ENCODE measurements around the gene STEAP3. TPM values are rescaled to one million over a fixed set of nuclear protein-coding genes. Genes with fewer than 3 reads are reported as not detected.
"Not testable (repeated sequence)": the region's sequence is repeated elsewhere in the genome, so short reads cannot be mapped to it uniquely, and the experiment has no call there.

Gene STEAP3
- total RNA-seq, 1 donor from 2014 or later: 11.8 TPM

DNA sequence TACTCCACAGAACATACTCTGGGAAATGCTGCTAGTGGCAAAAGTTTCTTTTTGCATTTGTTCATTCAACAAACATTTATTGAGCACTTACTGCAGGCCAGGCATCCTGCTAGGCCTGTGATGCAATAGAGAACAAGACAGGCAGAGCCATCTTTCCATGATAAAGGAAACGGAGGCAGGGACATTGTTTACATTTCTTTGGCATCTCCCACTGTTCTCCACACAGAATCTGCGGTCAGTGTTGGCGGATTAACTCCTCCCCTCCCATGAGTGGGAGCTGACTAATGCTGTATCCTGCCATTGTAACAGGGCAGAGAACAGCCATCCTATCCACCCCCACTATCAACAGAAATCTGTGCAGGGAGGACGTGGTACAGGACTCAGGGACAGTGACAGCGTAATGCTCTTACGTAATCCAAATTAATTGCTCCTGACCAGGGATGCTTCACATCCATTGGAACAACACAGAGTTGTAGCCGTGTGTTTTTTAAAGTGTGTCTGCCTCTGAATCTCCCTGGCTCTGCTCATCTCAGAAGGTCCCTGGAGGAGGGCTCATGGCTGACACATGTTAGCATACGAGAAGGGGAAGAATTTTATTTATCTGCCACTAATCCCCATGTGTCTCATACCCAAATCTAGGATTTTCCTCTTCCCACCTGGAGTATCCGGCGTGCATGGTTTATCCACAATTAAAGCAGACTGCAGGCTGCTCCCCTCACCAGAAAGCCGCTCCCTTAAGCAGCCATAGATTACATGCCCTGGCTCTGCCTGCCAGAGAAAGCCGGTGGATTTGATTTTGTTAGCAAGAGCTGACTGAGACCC is 32.3 kb downstream of the STEAP3 start:
- intact Hi-C loops (cut with micrococcal nuclease): no loop called here
- ATAC-seq: peak; percentile 10
- DNase-seq: no peak

DNA sequence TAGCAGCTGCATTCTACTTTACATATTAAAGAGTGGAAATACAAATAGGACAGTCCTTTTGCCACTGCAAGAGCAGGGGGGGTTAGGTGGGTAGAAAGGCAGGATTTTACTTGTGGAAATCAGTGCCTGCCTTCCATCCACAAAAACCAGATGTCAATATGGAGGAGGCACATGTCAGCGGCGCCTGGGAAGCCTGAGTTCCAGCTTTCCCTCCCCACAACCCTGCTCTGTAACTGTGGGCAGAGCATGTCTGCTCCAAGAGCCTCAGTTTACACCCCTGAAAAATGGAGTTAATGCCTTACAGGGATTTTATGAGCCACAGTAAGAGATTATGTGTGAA is 32.9 kb downstream of the STEAP3 start:
- DNase-seq (no peak), ATAC-seq (no peak)
- intact Hi-C loops (cut with micrococcal nuclease): no loop called here

DNA sequence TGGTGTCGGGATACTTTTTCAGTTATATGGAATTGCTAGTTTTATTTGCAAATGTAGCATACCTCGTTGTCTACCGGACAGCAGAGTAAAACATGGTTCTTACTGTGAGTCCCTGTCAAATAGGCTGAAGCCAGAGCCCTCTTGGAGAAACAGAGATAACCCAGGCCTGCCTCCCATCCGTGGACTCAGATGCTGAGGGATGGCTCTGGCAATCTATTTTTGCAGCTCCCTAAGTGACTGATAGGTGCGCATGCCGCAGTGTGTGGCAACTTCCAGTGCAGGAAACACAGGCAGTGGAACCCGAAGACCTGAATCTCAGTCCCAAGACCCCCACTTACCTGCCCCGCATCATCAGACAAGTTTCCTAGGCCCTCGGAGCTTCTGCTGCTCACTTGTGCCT is 33.6 kb downstream of the STEAP3 start:
- no peak for DNase-seq
- intact Hi-C loops (cut with micrococcal nuclease): no loop called here

DNA sequence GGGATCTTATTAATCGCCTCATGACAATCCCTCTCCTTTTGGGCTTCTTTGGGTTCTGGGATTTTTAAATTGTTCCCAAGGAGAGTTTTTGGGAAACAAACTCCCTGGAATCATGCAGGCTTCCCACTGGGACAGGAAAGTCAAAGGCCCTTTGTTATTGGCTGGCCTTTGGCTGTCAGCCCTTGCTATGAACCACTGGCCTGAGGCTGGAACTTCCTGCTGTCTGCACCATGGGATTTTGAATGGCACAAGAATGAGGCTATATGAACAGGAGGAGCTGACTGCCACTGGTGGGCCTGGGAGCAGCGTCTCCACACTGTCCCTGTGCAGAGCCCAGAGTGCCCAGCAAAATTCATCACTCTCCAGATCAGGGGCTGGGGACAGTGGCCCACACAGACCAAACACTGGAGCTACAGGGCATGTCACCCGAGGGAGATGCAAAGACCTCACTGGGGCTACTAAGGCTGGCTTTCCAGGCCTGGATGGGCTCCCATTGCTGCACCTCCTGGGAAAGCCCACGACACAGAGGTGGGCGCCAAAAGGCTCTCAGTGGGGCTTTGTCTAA is 35.7 kb downstream of the STEAP3 start:
- intact Hi-C loops (cut with micrococcal nuclease): no loop called here
- ATAC-seq (no peak), DNase-seq (no peak)

More for the DNA sequence above, 33.6 kb downstream of the STEAP3 start:
- peak; percentile 91 for ATAC-seq

DNA sequence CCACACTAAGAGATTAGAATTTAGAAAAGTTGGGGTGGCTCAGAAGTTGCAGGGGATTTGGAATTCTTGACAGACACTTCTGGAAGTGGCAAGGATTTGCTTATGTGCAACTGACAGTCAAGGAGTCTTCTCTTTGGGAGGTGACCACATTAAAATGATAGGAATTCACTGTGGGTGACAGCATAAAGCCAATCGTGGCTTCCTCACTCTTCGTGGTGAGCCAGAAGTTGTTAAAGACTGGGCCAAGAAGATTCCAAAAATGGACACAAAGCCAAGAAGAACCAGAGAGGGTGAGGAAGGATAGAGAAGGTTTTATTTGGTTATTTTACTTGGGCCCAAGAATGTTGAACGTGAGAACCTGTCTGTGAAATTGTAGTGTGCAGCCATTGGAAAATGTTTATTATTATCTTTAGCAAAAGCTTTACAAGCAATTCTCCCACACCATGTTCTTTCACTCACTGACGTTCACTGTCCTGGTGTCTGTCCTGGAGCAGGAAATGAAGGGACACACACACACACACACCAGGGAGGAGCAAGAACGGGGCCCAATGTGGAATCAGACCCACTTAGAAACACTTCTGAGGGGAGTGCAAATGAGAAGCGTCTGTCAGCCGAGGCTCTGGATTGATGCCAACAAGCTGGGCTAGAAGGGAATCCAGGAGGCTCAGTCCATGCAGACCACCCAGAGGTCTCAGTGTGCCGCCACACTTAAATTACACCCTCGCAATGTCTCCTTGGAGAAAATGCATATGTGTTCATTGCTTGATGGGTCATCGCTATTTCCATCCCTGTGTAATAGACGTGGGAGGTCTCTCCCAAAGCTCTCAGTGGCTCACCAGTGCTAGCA is 37.2 kb downstream of the STEAP3 start:
- ATAC-seq (no peak), DNase-seq (no peak)
- intact Hi-C loops (cut with micrococcal nuclease): loop anchor here (10.0 kb wide), 1 partner anchor 246 kb away; no protein-coding TSS in a partner anchor

DNA sequence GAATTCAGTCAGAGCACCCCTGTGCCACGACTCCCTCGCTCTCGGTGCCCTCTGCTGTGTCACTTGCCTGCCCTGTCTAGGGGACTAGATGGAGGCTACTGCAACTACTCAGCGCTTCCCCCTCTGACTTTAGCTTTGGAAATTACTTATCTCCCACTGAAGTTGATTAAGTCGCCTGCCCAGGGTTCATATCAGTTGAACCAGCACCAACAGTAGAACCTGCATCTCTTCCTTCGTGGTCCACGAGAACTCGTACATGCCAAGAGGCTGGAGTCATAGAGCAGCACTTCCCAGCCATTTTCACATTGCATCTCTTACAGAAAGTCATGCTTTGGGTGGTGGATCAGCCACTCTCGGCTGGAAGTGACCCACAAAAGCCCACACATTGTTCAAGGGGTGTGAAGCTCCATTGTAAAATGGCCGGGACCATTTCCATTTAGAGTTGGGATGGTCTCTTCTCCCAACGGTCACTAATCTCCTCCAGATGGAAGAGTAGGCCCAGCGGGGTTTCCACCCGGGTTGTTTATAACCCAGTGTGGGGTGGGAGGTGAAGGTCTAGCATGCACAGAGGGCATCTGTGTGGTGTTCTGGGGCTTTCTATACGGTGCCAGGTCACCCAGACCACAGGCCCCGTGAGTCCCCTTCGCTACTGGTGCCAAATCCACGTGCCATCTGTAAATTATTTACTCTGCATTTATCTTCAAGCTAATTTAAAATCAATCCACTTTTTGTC is 38.0 kb downstream of the STEAP3 start:
- intact Hi-C loops (cut with micrococcal nuclease): loop anchor here (10.0 kb wide), 1 partner anchor 247 kb away; no protein-coding TSS in a partner anchor
- DNase-seq (no peak), ATAC-seq (no peak)

DNA sequence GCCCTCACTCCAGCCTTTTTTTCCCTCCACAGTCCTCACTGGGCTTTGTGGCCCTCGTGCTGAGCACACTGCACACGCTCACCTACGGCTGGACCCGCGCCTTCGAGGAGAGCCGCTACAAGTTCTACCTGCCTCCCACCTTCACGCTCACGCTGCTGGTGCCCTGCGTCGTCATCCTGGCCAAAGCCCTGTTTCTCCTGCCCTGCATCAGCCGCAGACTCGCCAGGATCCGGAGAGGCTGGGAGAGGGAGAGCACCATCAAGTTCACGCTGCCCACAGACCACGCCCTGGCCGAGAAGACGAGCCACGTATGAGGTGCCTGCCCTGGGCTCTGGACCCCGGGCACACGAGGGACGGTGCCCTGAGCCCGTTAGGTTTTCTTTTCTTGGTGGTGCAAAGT is 39.4 kb downstream of the STEAP3 start:
- intact Hi-C loops (cut with micrococcal nuclease): loop anchor here (10.0 kb wide), 1 partner anchor 248 kb away; no protein-coding TSS in a partner anchor
- ATAC-seq: no peak

DNA sequence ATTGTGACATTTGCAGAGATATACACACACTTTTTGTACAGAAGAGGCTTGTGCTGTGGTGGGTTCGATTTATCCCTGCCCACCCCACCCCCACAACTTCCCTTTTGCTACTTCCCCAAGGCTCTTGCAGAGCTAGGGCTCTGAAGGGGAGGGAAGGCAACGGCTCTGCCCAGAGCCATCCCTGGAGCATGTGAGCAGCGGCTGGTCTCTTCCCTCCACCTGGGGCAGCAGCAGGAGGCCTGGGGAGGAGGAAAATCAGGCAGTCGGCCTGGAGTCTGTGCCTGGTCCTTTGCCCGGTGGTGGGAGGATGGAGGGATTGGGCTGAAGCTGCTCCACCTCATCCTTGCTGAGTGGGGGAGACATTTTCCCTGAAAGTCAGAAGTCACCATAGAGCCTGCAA is 40.0 kb downstream of the STEAP3 start:
- DNase-seq (no peak), ATAC-seq (peak; percentile 44)
- intact Hi-C loops (cut with micrococcal nuclease): loop anchor here (10.0 kb wide), 1 partner anchor 249 kb away; no protein-coding TSS in a partner anchor

More for the DNA sequence above, 39.4 kb downstream of the STEAP3 start:
- no peak for DNase-seq

DNA sequence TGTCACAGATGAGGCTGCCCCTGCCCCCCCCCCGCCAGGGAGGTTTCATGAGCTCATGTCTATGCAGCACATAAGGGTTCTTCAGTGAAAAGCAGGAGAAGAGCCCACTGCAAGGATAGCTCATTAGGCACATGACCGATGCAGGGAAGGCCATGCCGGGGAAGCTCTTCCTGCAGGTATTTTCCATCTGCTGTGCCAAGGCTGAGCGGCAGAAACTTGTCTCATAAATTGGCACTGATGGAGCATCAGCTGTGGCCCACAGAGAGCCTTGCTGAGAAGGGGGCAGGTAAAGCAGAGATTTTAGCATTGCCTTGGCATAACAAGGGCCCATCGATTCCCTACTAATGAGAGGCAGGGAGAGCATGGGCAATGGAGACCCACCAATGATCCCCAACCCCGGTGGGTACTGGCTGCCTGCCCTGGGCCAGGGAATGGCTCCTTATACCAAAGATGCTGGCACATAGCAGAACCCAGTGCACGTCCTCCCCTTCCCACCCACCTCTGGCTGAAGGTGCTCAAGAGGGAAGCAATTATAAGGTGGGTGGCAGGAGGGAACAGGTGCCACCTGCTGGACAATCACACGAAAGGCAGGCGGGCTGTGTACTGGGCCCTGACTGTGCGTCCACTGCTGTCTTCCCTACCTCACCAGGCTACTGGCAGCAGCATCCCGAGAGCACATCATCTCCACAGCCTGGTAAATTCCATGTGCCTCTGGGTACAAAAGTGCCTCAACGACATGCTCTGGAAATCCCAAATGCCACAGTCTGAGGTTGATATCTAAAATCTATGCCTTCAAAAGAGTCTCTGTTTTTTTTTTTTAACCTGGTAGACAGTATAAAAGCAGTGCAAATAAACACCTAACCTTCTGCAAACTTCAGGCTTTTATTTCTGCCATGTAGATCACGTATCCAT is 41.4 kb downstream of the STEAP3 start:
- intact Hi-C loops (cut with micrococcal nuclease): loop anchor here (10.0 kb wide), 1 partner anchor 250 kb away; no protein-coding TSS in a partner anchor
- DNase-seq: peak; percentile 55
- ATAC-seq: peak; percentile 89

DNA sequence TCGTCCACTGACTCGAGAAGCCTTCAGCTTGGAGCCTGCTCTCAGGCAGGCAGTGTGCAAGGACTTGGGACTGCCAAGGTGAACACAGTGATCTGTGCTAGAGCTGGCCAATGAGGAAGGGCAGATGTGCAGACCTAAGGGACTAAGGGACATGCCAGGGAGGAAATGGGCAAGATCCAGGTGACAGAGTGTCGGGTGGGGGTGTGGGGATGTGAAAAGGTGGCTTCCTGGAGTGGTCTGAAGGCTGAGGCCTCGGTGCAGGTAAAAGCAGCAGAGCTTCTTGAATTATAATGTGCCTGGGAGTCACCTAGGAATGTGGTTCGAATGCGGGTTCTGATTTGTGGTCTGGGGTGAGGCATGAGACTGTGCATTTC is 42.0 kb downstream of the STEAP3 start:
- intact Hi-C loops (cut with micrococcal nuclease): loop anchor here (10.0 kb wide), 1 partner anchor 251 kb away; no protein-coding TSS in a partner anchor
- ATAC-seq (no peak), DNase-seq (no peak)

DNA sequence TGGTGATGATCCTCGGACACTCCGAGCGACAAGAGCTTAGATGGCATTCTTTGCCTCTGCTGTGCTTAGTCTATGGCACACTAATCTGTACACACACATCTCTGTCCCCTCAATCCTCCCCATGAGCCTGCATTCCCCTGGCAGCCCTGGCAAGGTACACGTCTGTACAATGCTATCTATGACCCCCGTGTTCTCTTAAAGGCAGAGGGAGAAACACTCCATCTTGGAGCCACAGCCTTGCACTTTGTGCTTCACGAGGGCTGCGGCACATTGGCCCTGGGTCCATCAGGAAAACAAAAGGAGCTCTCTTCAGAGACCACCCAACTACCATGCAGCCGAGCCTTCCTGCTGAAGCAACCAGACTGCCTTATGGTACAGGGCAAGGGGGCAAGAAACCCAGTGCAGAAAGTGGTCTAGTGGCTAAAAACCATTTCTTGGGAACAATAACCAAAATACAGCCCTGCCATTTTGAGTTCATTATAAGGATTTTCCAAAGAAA is 42.5 kb downstream of the STEAP3 start:
- intact Hi-C loops (cut with micrococcal nuclease): loop anchor here (10.0 kb wide), 1 partner anchor 251 kb away; no protein-coding TSS in a partner anchor
- ATAC-seq (no peak), DNase-seq (no peak)

DNA sequence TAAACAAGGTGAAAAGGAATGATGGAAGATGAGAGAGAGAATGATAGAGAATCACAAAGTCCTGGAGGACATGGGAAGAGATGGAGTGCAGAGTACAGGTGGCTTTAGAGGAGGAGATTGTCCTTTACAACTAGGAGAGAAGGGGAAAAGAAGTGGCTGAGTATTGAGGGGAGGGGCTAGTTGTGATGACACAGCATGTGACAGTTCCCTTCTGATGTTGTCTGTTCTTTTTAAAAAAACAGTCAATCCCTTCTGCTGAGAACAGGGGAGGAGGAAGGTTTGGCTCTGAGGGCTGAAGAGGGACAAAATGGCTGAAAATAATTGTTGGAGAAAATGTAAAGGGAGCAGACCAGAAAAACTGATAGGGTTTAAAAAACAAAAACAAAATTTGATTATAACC is 44.0 kb downstream of the STEAP3 start:
- no peak for DNase-seq
- intact Hi-C loops (cut with micrococcal nuclease): loop anchor here (10.0 kb wide), 1 partner anchor 253 kb away; no protein-coding TSS in a partner anchor
- ATAC-seq: no peak

DNA sequence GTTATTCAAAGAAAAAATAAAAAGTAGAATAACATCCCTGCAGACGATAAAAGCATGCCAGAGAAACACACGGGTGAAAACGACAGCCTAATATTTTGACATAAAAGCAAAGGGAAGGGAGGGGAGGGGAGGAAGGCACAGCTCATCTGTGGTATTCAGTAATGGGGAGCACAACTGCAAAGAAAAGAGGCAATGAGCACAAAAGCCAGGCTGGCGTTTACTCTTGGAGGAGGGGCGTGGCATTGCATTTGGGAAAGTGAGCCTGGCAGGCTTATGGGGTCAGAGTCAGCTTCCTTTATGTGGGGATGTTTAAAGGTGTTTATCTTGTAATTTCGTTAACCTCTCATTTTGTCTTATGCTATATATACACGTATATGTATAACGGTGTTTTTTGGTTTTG is 53.2 kb downstream of the STEAP3 start:
- intact Hi-C loops (cut with micrococcal nuclease): no loop called here
- ATAC-seq (no peak), DNase-seq (no peak)

DNA sequence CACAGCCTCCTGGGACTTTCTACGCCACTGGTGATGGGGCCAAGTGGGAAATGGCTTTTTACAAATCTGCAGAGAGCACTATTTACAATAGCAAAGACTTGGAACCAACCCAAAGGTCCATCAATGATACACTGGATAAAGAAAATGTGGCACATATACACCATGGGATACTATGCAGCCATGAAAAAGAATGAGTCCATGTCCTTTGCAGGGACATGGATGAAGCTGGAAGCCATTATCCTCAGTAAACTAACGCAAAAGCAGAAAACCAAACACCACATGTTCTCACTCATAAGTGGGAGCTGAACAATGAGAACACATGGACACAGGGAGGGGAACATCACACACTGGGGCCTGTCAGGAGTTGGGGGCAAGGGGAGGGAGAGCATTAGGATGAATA is 54.8 kb downstream of the STEAP3 start:
- intact Hi-C loops (cut with micrococcal nuclease); ATAC-seq; DNase-seq: not testable (repeated sequence)

DNA sequence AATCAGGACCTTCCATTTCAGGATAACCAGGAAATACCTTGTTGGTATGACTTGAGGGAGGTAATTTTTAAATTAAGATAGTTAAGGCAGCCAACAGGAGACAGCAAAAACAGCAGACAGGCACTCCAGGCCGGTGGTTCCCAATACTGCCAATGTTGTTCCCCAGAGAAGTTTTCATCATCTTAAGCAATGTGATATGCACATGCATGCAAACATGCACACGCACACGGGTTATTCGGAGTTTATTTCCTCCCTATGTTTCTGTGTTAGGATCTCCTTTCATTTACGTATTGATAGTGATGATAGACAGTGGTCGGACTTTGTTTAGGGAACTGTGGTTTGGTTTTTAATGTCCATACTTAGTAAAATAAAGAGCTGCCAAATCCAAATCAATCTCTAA is 55.3 kb downstream of the STEAP3 start:
- intact Hi-C loops (cut with micrococcal nuclease): no loop called here
- ATAC-seq (no peak), DNase-seq (no peak)

DNA sequence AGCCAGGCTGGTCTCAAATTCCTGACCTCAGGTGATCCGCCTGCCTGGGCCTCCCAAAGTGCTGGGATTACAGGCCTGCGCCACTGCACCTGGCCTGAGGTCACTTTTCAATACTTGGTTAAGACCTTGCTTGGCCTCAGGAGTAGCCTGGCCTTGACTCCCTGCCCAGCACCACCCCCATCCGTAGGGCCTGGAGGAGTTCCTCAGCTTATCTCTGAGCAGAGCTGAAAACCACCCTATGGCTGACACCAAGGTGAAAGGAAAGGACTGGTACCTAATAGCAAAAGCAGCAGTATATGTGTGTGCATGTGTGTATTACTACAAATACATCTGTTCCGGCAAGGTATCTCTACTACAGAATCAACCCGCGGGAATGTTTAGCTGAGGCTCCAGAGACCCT is 56.0 kb downstream of the STEAP3 start:
- ATAC-seq (no peak), DNase-seq (no peak)
- intact Hi-C loops (cut with micrococcal nuclease): no loop called here

DNA sequence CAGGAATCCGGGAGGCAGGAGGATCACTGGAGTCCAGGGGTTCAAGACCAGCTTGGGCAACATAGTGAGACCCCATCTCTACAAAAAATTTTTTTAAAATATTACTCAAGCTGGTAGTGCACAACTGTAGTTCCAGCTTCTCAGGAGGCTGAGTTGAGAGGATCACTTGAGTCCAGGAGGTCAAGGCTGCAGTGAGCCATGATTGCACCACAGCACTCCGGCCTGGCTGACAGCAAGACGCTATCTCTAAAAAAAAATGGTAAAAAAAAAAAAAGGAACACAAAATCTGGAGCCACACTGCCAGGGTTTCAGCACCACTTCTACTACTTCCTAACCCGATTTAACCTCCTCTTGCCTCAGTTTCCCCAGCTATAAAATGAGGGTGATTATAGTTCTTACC is 57.0 kb downstream of the STEAP3 start:
- DNase-seq (no peak), ATAC-seq (no peak)
- intact Hi-C loops (cut with micrococcal nuclease): no loop called here

All from left ventricle myocardium superior (tissue), 1 donor.